ENCODE measurements around the gene ADGRA3.

The ADGRA3 gene

DNA sequence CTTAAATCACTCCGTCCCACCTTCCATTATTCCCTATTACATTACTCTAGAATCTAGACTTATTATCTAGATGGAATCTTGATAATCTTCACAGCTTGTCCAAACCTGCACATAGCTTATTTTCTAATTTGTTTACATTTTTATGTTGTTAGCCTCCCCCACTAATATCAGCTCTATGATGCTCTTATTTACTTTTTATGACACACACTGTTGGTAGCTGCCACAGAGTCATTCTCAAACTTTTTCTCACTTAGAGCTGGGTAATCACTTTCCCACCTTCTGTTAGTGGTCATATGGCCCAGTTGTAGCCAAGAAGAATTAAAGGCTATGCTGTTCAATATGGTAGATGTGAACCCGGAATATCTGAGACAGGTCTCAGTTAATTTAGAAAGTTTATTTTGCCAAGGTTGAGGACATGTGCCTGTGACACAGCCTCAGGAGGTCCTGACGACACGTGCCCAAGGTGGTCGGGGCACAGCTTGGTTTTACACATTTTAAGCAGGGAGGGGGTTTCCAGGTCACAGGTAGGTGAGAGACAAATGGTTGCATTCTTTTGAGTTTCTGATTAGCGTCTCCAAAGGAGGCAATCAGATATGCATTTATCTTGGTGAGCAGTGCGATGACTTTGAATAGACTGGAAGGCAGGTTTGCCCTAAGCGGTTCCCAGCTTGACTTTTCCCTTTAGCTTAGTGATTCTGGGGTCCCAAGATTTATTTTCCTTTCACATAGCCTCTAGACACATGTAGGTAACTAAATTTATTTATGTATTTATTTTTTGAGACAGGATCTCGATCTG, 7.0 kb upstream of the ADGRA3 start:
- no peak overlapping the region for H3K27ac ChIP-seq (ENCODE audit: poor library complexity, severe bottlenecking)
- ATAC-seq (ENCODE audit: low read depth), result peak; percentile 50
- no peak overlapping the region for H3K4me3 ChIP-seq (ENCODE audit: severe bottlenecking)
- DNase-seq (ENCODE audit: low spot score), result no peak
- H3K27me3 ChIP-seq (ENCODE audit: insufficient read depth, poor library complexity, severe bottlenecking), result no peaks in the 10 kb centered on the region
- H3K4me1 ChIP-seq (ENCODE audit: insufficient read depth, poor library complexity, severe bottlenecking), result no peaks in the 10 kb centered on the region
- no peaks in the 10 kb centered on the region for H3K36me3 ChIP-seq (ENCODE audit: low read depth)
- TF ChIP-seq, protein P1, sequence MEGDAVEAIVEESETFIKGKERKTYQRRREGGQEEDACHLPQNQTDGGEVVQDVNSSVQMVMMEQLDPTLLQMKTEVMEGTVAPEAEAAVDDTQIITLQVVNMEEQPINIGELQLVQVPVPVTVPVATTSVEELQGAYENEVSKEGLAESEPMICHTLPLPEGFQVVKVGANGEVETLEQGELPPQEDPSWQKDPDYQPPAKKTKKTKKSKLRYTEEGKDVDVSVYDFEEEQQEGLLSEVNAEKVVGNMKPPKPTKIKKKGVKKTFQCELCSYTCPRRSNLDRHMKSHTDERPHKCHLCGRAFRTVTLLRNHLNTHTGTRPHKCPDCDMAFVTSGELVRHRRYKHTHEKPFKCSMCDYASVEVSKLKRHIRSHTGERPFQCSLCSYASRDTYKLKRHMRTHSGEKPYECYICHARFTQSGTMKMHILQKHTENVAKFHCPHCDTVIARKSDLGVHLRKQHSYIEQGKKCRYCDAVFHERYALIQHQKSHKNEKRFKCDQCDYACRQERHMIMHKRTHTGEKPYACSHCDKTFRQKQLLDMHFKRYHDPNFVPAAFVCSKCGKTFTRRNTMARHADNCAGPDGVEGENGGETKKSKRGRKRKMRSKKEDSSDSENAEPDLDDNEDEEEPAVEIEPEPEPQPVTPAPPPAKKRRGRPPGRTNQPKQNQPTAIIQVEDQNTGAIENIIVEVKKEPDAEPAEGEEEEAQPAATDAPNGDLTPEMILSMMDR (IDR thresholded peaks at IDR 0.05; ENCODE audit: poor library complexity, severe bottlenecking), result no peak
- H3K9me3 ChIP-seq (ENCODE audit: severe bottlenecking), result no peaks in the 10 kb centered on the region

DNA sequence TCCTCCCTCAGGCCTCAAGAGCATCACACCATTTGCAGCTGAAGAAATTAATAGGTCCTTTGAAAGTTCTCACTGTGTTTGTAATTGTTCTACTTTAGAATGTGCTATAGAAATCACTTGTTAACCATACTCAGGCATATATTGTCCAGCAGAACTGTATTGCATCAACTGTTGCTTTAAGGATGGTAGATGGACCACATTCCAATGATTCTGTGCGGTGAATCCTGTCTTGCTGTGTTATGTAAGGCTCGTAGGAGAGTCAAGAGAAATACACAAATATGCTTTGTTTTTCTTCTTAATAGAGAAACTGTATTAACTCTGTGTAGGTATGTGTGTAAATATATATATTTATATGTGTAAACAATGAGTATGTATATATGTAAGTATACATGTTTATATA, 6.3 kb upstream of the ADGRA3 start:
- no peaks in the 10 kb centered on the region for H3K36me3 ChIP-seq (ENCODE audit: low read depth)
- TF ChIP-seq, protein P1 (IDR thresholded peaks at IDR 0.05; ENCODE audit: poor library complexity, severe bottlenecking), result no peak
- H3K27ac ChIP-seq (ENCODE audit: poor library complexity, severe bottlenecking), result no peak overlapping the region
- no peaks in the 10 kb centered on the region for H3K27me3 ChIP-seq (ENCODE audit: insufficient read depth, poor library complexity, severe bottlenecking)
- no peaks in the 10 kb centered on the region for H3K4me1 ChIP-seq (ENCODE audit: insufficient read depth, poor library complexity, severe bottlenecking)
- no peak overlapping the region for H3K4me3 ChIP-seq (ENCODE audit: severe bottlenecking)
- no peaks in the 10 kb centered on the region for H3K9me3 ChIP-seq (ENCODE audit: severe bottlenecking)
- DNase-seq (ENCODE audit: low spot score), result no peak
- no peak for ATAC-seq (ENCODE audit: low read depth)

DNA sequence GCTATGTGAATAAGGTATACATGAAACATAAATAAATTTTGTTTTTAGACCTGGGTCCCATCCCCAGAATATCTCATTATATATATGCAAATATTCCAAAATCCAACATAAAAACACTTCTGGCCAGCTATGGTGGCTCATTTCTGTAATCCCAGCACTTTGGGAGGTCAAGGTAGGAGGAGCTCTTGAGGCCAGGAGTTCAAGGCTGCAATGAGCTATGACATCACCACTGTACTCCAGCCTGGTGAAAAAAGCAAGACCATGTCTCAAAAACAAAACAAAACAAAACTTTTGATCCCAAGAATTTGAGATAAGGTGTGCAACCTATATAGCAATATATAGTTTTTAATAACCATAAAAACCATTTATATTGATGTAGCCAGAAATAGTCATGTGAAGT, 5.4 kb upstream of the ADGRA3 start:
- no peak for DNase-seq (ENCODE audit: low spot score)
- Histone ChIP-seq H3K4me1 (ENCODE audit: insufficient read depth, poor library complexity, severe bottlenecking) (no peaks in the 10 kb centered on the region), H3K9me3 (ENCODE audit: severe bottlenecking) (no peaks in the 10 kb centered on the region), H3K27me3 (ENCODE audit: insufficient read depth, poor library complexity, severe bottlenecking) (no peaks in the 10 kb centered on the region), H3K36me3 (ENCODE audit: low read depth) (no peaks in the 10 kb centered on the region), H3K4me3 (ENCODE audit: severe bottlenecking) (no peak overlapping the region), H3K27ac (ENCODE audit: poor library complexity, severe bottlenecking) (no peak overlapping the region)
- TF ChIP-seq, protein P1 (IDR thresholded peaks at IDR 0.05; ENCODE audit: poor library complexity, severe bottlenecking), result no peak
- ATAC-seq (ENCODE audit: low read depth), result no peak

GRCh38 chr4:22515145-22515887, 550 bp downstream of the ADGRA3 start:
- ATAC-seq (ENCODE audit: low read depth), result peak; percentile 71
- peak; percentile 72 for DNase-seq (ENCODE audit: low spot score)

More at GRCh38 chr4:22515145-22515887, 550 bp downstream of the ADGRA3 start:
- TF ChIP-seq, protein P1 (IDR thresholded peaks at IDR 0.05; ENCODE audit: poor library complexity, severe bottlenecking), result no peak
- Histone ChIP-seq H3K9me3 (ENCODE audit: severe bottlenecking) (no peaks in the 10 kb centered on the region), H3K27ac (ENCODE audit: poor library complexity, severe bottlenecking) (peak overlapping the region; percentile 77), H3K27me3 (ENCODE audit: insufficient read depth, poor library complexity, severe bottlenecking) (no peaks in the 10 kb centered on the region), H3K4me3 (ENCODE audit: severe bottlenecking) (peak overlapping the region; percentile 85), H3K4me1 (ENCODE audit: insufficient read depth, poor library complexity, severe bottlenecking) (peaks cover 7% of the 10 kb centered on the region), H3K36me3 (ENCODE audit: low read depth) (no peaks in the 10 kb centered on the region)
